ENCODE data around the gene FRAT1.

DNA sequence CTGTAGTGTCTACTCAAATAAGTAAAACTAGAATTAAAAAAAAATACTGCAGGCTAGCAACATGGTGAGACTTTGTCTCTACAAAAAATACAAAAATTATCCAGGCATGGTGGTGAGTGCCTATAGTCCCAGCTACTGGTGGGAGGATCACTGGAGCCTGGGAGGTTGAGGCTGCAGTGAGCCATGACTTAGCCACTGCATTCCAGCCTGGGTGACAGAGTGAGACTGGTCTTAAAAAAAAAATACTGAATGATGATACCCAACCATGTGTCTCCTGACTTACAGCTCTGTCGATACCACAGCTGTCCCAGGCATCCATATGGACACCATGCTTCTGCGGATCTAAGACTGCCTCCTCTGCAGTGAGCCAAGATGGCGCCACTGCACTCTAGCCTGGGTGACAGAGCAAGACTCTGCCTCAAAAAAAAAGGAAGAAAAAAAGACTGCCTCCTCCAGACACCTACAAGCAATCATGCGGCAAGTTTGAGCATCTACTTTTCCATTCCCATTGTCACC is 7.9 kb upstream of the FRAT1 start:
- TF ChIP-seq, protein P1, sequence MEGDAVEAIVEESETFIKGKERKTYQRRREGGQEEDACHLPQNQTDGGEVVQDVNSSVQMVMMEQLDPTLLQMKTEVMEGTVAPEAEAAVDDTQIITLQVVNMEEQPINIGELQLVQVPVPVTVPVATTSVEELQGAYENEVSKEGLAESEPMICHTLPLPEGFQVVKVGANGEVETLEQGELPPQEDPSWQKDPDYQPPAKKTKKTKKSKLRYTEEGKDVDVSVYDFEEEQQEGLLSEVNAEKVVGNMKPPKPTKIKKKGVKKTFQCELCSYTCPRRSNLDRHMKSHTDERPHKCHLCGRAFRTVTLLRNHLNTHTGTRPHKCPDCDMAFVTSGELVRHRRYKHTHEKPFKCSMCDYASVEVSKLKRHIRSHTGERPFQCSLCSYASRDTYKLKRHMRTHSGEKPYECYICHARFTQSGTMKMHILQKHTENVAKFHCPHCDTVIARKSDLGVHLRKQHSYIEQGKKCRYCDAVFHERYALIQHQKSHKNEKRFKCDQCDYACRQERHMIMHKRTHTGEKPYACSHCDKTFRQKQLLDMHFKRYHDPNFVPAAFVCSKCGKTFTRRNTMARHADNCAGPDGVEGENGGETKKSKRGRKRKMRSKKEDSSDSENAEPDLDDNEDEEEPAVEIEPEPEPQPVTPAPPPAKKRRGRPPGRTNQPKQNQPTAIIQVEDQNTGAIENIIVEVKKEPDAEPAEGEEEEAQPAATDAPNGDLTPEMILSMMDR (IDR thresholded peaks at IDR 0.05): no peak
- TF ChIP-seq POLR2A (IDR thresholded peaks at IDR 0.05): no peak
